Aorta (tissue), 5 donors: ENCODE results near the gene ADM2. TPM values are rescaled to one million over a fixed set of nuclear protein-coding genes. Genes with fewer than 3 reads are reported as not detected.

Experiments
- ATAC-seq: fragments of 200-7000 bp; cut with Tn5 transposase; one replicate; pipeline ENCODE4 v1.9.1; 2022; ENCODE audit warnings: moderate library complexity; ENCODE audit not compliant: low FRiP score
- DNase-seq, 2 donors: peaks; one replicate each; pipeline ENCODE4 v3.0.0-alpha.2; 2020
- H3K27ac ChIP-seq, 2 donors: one replicate each; pipeline ENCODE4 v1.5.1; 2013; ENCODE audit warnings: low read length in 2 of 2, mild to moderate bottlenecking in 2 of 2, moderate library complexity in 2 of 2, control low read depth in 1 of 2, inconsistent platforms in 1 of 2, low read depth in 1 of 2
- H3K27me3 ChIP-seq, 2 donors: one replicate each; pipeline ENCODE4 v1.6.1; 2013; ENCODE audit warnings: control low read depth in 1 of 2, low read length in 1 of 2, mild to moderate bottlenecking in 1 of 2, moderate library complexity in 1 of 2; ENCODE audit not compliant: insufficient read depth in 2 of 2, control insufficient read depth in 1 of 2
- H3K36me3 ChIP-seq, 2 donors: one replicate each; pipeline ENCODE4 v1.6.1; 2013; ENCODE audit warnings: control low read depth in 1 of 2, low read length in 1 of 2, mild to moderate bottlenecking in 1 of 2; ENCODE audit not compliant: insufficient read depth in 2 of 2, control insufficient read depth in 1 of 2
- H3K4me1 ChIP-seq, 2 donors: one replicate each; pipeline ENCODE4 v1.6.1; 2013; ENCODE audit warnings: low read length in 2 of 2, control low read depth in 1 of 2, mild to moderate bottlenecking in 1 of 2, moderate library complexity in 1 of 2; ENCODE audit not compliant: insufficient read depth in 2 of 2, control insufficient read depth in 1 of 2
- H3K4me3 ChIP-seq, 2 donors: one replicate each; pipeline ENCODE4 v1.5.1; 2013; ENCODE audit warnings: low read length in 2 of 2, control low read depth in 1 of 2, mild to moderate bottlenecking in 1 of 2
- H3K9me3 ChIP-seq: one replicate; pipeline ENCODE4 v1.6.1; 2013; ENCODE audit warnings: mild to moderate bottlenecking, low read length; ENCODE audit not compliant: control insufficient read depth
- WGBS, 2 donors: extraction: QIAGEN DNeasy Blood & Tissue Kit; methylation state at CpG; one replicate each; pipeline ENCODE4 v1.1.7; 2013; 5-methylcytosine and 5-hydroxymethylcytosine counted together
- intact Hi-C, 2 donors: fragments of 100-400 bp; cut with DNase I; formaldehyde crosslinking; loops; one replicate each; pipeline versions ENCODE4 v1.14.2 to v1.15.0; 2022
- polyA plus RNA-seq, 2 donors: library from polyadenylated mRNA; stranded (reverse); fragments of 200-250 nt; gene quantifications; one replicate each; pipeline ENCODE4 v1.2.3, GENCODE V29; 2013
- total RNA-seq, 2 donors: library from RNA; stranded (reverse); fragmentation: NEBNext Ultra II Directional; extraction: Animal tissue kit (Norgen Biotek cat#: 25700); gene quantifications; one replicate each; pipeline ENCODE4 v1.2.1, GENCODE V29; 2021
- donor health status: healthy with polysubstance abuse.
- donor health status: Bipolar disorder and iron deficiency.
- donor health status: DM: no; HTN: no; CAD: no.
- donor health status: DM: no; HTN: no; CAD: no.
- donor health status: DM: yes; HTN: yes; CAD: no.

The ADM2 gene
- total and polyA plus RNA-seq, 4 donors = 0.26 to 0.54 (median 0.50) TPM; not detected in 1

DNA sequence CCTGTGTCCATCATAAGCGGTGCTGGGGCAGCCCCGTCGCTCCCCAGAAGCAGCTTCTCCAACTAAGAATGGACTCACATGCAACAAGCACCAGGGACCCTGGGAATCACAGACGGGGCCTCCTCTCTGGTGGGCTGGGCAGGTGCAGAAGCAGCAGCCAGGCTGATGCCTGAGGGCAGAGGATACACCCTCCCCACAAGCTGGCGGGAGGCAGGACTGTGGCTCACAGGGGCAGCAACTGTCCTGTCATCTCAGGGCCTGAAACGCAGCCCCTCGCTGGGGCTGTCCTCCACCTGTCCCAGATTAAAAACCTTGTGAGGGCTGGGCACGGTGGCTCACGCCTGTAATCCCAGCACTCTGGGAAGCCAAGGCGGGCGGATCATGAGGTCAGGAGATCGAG, 3.4 kb upstream of the ADM2 start:
- WGBS, 2 donors = 93% methylated on average over 12 of the region's 12 CpGs
- ATAC-seq = no peak
- intact Hi-C loops = no loop called here

GRCh38 chr22:50479721-50480120, 1.6 kb upstream of the ADM2 start:
- Histone ChIP-seq H3K4me1 (no peaks in the 10 kb centered on the region), H3K27ac (no peak overlapping the region), H3K9me3 (no peaks in the 10 kb centered on the region), H3K4me3 (no peak overlapping the region), H3K27me3 (no peaks in the 10 kb centered on the region), H3K36me3 (no peaks in the 10 kb centered on the region)
- intact Hi-C loops = no loop called here
- 70 to 73% methylated on average over 11 of the region's 11 CpGs for WGBS, 2 donors
- ATAC-seq (no peak), DNase-seq (no peak)

More for the DNA sequence above, 3.4 kb upstream of the ADM2 start:
- Histone ChIP-seq H3K4me1 (no peaks in the 10 kb centered on the region), H3K27me3 (no peaks in the 10 kb centered on the region), H3K27ac (no peak overlapping the region), H3K9me3 (no peaks in the 10 kb centered on the region), H3K36me3 (no peaks in the 10 kb centered on the region), H3K4me3 (no peak overlapping the region)
- no peak for DNase-seq

DNA sequence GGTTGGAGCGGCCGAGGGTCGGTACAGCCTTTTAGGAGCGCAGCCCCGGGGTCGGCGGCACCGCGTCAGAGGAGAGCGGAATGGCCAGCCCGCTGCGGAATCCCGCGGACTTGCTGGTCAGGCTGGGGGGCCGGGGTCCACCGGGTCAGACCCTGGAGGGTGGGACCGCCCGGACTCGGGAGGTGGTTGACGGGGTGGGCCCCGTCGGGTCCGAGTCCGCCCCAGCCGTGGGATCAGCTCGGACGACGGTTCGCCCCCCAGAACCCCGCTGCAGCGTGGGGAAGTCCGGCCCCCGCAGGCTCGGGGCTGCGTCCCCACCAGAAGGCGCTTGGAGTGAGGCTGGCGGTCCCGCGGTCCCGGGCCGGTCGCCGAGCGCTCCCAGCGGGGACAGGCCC, 301 bp upstream of the ADM2 start:
- WGBS, 2 donors = 1 to 3% methylated on average over 41 to 45 of the region's 45 CpGs
- Histone ChIP-seq H3K4me1 (no peaks in the 10 kb centered on the region), H3K36me3 (no peaks in the 10 kb centered on the region), H3K27ac (no peak overlapping the region), H3K27me3 (no peaks in the 10 kb centered on the region), H3K4me3 (peak overlapping the region in 1 of 2 donors; percentile 17), H3K9me3 (no peaks in the 10 kb centered on the region)
- no peak for DNase-seq
- ATAC-seq = no peak
- intact Hi-C loops = no loop called here

GRCh38 chr22:50482107-50483074, 1.0 kb downstream of the ADM2 start:
- ATAC-seq (no peak), DNase-seq (peak in 1 of 2 donors; percentile 47)
- Histone ChIP-seq H3K27ac (no peak overlapping the region), H3K27me3 (no peaks in the 10 kb centered on the region), H3K36me3 (no peaks in the 10 kb centered on the region), H3K4me1 (no peaks in the 10 kb centered on the region), H3K4me3 (no peak overlapping the region), H3K9me3 (no peaks in the 10 kb centered on the region)
- WGBS, 2 donors = 76% methylated on average over 35 of the region's 35 CpGs
- intact Hi-C loops = no loop called here

DNA sequence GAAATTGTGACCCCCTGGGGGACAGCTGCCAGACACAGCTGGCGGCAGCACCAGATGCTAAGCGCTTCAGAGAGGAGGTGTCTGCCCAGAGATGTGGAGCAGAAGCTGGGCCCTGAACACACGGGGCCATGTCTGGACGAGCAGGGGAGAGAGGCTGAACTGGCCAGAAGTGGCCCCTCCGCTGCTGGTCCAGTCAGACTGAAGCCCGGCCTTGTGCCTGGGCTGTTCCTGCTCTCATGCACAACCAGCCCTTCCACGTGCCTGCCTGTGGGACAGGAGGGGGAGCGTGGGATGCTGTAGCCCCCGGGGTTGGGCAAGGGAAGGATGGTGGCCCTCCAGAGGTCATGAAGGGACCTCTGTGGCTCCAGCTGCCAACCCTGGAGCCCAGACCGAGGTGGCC, 1.8 kb downstream of the ADM2 start:
- Histone ChIP-seq H3K27me3 (no peaks in the 10 kb centered on the region), H3K4me1 (no peaks in the 10 kb centered on the region), H3K4me3 (no peak overlapping the region), H3K36me3 (no peaks in the 10 kb centered on the region), H3K27ac (no peak overlapping the region), H3K9me3 (no peaks in the 10 kb centered on the region)
- ATAC-seq = no peak
- no peak for DNase-seq
- 83 to 88% methylated on average over 9 to 10 of the region's 10 CpGs for WGBS, 2 donors
- intact Hi-C loops = no loop called here

DNA sequence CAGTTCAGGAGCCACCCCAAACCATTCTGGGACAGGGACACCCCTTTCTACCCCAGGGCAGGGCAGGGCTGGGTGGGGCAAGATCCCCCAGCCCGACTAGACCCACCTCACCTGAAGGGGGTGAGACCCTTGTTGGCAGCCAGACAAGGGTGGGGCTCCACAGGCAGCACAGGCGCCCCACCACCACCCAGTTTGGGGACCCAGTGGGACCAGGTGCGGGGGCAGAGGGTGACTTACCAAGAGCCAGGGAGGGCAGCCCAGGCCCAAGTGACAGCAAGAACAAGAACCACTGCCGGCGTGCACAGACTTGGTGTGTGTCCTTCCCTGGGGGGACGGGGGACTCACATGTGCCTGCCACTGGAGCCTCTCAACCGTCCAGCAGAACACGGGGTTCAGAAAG, 2.2 kb downstream of the ADM2 start:
- H3K27ac ChIP-seq = no peak overlapping the region
- intact Hi-C loops = no loop called here
- 91 to 92% methylated on average over 7 to 8 of the region's 8 CpGs for WGBS, 2 donors
- ATAC-seq = no peak
- no peaks in the 10 kb centered on the region for H3K4me1 ChIP-seq
- H3K36me3 ChIP-seq = no peaks in the 10 kb centered on the region
- H3K9me3 ChIP-seq = no peaks in the 10 kb centered on the region
- no peak for DNase-seq
- H3K4me3 ChIP-seq = no peak overlapping the region
- no peaks in the 10 kb centered on the region for H3K27me3 ChIP-seq

GRCh38 chr22:50483977-50484853, 2.9 kb downstream of the ADM2 start:
- H3K27me3 ChIP-seq = no peaks in the 10 kb centered on the region
- H3K4me3 ChIP-seq = no peak overlapping the region
- peak in 1 of 2 donors; percentile 42 for DNase-seq
- H3K9me3 ChIP-seq = no peaks in the 10 kb centered on the region
- intact Hi-C loops = no loop called here
- WGBS, 2 donors = 79 to 88% methylated on average over 29 to 31 of the region's 31 CpGs
- no peak overlapping the region for H3K27ac ChIP-seq
- H3K36me3 ChIP-seq = no peaks in the 10 kb centered on the region
- ATAC-seq = no peak
- no peaks in the 10 kb centered on the region for H3K4me1 ChIP-seq

DNA sequence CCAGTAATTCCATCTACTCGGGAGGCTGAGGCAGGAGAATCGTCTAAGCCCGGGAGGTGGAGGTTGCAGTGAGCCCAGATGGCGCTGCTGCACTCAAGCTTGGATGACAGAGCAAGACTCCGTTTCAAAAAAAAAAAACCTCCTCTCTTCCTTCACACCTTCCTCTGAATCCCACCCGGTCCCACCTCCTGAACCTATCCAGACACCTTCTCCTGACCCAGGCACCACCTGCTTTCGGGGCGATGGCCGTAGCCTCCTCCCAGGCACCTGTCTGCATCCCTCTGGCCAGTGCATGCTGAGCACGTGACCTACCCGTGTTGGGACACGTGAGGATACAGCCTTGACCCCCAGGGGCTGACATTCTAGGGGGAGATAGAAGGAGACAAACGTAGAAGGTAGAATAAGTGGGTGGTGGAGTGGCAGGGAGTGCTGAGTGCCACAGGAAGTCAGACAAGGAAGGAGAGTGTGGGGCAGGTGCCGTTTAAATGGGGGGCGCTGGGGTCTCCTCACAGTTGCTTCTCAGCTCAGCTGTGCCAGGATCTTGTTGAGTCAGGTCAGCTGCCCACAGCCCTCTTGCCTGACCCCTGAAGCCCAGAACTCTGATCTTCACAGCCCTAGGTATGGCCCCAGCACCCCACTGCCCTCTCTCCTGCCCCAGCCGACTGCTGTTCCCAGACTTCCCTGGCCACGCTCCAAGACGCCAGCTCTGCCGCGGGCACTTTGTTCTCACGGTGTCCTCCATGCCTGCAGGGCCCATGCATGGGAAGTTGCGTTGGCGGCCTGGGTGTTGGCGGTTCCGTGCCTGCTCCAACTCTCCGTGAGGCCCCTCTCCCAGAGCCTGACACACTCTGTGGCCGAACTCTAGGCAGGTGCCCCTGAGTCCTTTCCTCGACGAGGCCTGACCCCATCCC, 4.1 kb downstream of the ADM2 start:
- Histone ChIP-seq H3K4me1 (no peaks in the 10 kb centered on the region), H3K36me3 (no peaks in the 10 kb centered on the region), H3K4me3 (no peak overlapping the region), H3K27ac (no peak overlapping the region), H3K27me3 (no peaks in the 10 kb centered on the region), H3K9me3 (no peaks in the 10 kb centered on the region)
- ATAC-seq (no peak), DNase-seq (no peak)
- WGBS, 2 donors = 64 to 69% methylated on average over 29 of the region's 29 CpGs
- intact Hi-C loops = no loop called here
